ENCODE measurements around the gene ANKLE1. TPM values are rescaled to one million over a fixed set of nuclear protein-coding genes. Genes with fewer than 3 reads are reported as not detected.
A peak's percentile ranks its signal among the peaks of the same experiment; 100 is the strongest.

ANKLE1 gene
- total RNA-seq, 2 experiments from 2014 or later: 9.2 to 17.2 TPM

DNA sequence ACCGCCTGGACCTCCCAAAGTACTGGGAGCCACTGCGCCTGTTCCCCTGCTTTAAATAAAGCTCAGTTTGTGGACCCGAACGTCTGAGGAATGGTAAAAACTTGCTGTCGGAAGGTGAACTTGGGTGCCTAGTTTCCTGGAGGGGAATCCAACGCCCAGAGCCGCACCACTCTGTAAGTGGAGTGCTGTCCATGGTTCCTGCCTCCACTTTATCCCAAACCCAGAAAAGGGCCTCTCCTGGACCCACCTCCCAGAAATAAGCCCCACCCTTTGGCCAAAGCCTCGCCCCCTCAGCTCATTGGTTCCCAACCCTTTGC, 50.6 kb downstream of the ANKLE1 start:
- CTCF ChIA-PET: interaction anchor here (0.8 to 3.6 kb wide), 2 partner anchors 25 to 31 kb away, joined by 4 to 44 read pairs; partner anchors contain the start of genes DDA1 and MRPL34
- ATAC-seq (no peak), DNase-seq (no peak)
- peaks cover 31% of the 10 kb centered on the region for H3K4me1 Mint-ChIP-seq
- H3K36me3 Mint-ChIP-seq: peaks cover 8% of the 10 kb centered on the region
- peaks cover 20% of the 10 kb centered on the region for H3K27me3 Mint-ChIP-seq
- H3K9me3 Mint-ChIP-seq (ENCODE audit: low read depth): no peaks in the 10 kb centered on the region
- no peak overlapping the region for H3K4me3 Mint-ChIP-seq
- no peak overlapping the region for H3K27ac Mint-ChIP-seq

- DNase-seq: peak; percentile 72
- H3K27me3 Mint-ChIP-seq: peaks cover 16% of the 10 kb centered on the region
- CTCF ChIA-PET: interaction anchor here (0.7 to 3.6 kb wide), 12 partner anchors 12 to 163 kb away, joined by 3 to 44 read pairs (median 4); partner anchors contain the start of genes DDA1, MRPL34 and MVB12A
- H3K36me3 Mint-ChIP-seq: peaks cover 8% of the 10 kb centered on the region
- H3K4me1 Mint-ChIP-seq: peaks cover 33% of the 10 kb centered on the region
- ATAC-seq: no peak
- H3K9me3 Mint-ChIP-seq (ENCODE audit: low read depth): no peaks in the 10 kb centered on the region
- H3K4me3 Mint-ChIP-seq: peak overlapping the region; percentile 28
- H3K27ac Mint-ChIP-seq: peak overlapping the region; percentile 21
Measured at GRCh38 chr19:17332677-17333581, 51.2 kb downstream of the ANKLE1 start.

- DNase-seq: peak; percentile 93
- Mint-ChIP-seq H3K4me1 (peaks cover 41% of the 10 kb centered on the region), H3K4me3 (peak overlapping the region; percentile 86), H3K27me3 (peaks cover 16% of the 10 kb centered on the region), H3K36me3 (peaks cover 8% of the 10 kb centered on the region), H3K9me3 (ENCODE audit: low read depth) (no peaks in the 10 kb centered on the region), H3K27ac (peak overlapping the region; percentile 89)
- ATAC-seq: peak; percentile 35
- CTCF ChIA-PET: interaction anchor here (0.7 to 3.6 kb wide), 15 partner anchors 12 to 162 kb away, joined by 3 to 44 read pairs (median 4); partner anchors contain the start of genes DDA1, MRPL34 and MVB12A
Measured at GRCh38 chr19:17333611-17334413, 52.1 kb downstream of the ANKLE1 start.

DNA sequence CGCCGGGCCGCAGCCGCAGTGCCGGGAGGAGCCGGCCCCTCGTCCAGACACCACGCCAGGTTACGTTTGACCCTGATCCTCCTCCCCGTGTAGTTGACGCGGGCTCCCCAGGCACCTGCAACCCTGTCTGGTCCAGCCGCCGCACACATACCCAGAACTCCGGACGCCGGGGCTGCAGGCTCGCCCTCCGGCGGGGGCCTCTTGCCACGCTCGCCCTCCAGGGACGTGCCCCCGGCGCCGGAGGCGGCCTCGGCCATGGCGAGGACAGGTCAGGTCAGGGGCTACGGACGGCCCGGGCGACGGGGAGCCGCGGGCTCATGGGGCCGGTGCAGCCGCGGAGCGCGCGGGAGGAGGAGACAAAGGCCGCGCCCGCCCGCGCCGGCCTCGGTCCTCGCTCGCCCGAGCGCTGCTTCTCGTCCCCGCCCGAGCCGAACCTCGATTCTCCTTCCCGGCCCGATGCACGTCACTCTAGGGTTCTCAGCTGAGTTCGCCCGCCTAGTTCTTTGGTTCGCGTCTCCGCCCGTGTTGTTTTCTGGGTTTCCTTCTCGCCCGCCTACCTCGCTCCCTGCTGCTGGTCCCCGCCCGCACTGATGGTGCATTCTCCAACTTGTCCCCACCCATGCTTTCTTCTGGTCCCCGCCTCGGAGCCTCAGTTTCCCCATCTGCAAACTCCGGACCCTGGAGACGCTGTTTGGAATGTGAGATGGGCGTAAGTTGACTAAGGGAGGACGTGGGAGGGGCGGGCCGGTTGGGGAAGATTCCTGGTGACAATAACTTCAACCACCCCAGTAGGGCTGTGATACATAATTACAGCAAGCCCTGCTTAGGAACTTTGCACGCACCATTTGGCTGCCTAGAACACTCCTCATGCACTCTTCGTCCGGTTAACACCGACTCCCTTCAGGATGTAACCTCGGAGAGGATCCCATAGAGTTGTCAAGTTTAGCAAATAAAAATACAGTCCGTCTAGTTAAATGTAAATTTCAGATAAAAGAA, 53.0 kb downstream of the ANKLE1 start, which contains the start of gene ANO8:
Gene ANO8 (minus strand): TSS at position 442 of the 996 bp plus-strand sequence. CDS start 185 bp downstream, at position 257.
- Mint-ChIP-seq H3K36me3 (peaks cover 8% of the 10 kb centered on the region), H3K4me3 (peak within 1 kb of the TSS; percentile 86), H3K27me3 (peaks cover 11% of the 10 kb centered on the region), H3K9me3 (ENCODE audit: low read depth) (no peaks in the 10 kb centered on the region), H3K4me1 (peaks cover 42% of the 10 kb centered on the region), H3K27ac (peak within 1 kb of the TSS; percentile 89)
- ATAC-seq (peak; percentile 62), DNase-seq (peak; percentile 98)
- CTCF ChIA-PET: interaction anchor here (0.8 to 3.6 kb wide), 19 partner anchors 11 to 151 kb away, joined by 3 to 44 read pairs (median 5); partner anchors contain the start of genes BABAM1, BST2, DDA1 and MRPL34

DNA sequence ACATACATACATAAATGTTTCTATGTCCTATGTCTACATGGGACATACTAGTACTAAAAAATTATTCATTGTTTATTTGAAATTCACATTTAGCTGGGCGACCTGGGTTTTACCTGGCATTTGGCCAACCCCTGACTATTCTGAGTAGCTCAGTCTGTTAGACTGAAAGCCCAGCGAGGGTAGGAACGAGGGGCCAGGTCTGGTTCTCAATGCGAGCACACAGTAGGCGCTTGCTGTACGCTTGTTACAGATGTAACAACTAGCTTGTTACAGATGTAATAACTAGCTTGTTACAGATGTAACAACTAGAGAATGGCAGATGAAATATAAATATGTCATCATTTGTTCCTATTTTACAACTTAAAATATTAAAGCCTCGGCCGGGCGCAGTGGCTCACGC, 53.9 kb downstream of the ANKLE1 start:
- no peaks in the 10 kb centered on the region for H3K9me3 Mint-ChIP-seq (ENCODE audit: low read depth)
- DNase-seq (no peak), ATAC-seq (no peak)
- H3K36me3 Mint-ChIP-seq: peaks cover 8% of the 10 kb centered on the region
- peaks cover 42% of the 10 kb centered on the region for H3K4me1 Mint-ChIP-seq
- H3K27me3 Mint-ChIP-seq: peaks cover 4% of the 10 kb centered on the region
- H3K4me3 Mint-ChIP-seq: no peak overlapping the region
- CTCF ChIA-PET: interaction anchor here (0.8 to 2.8 kb wide), 14 partner anchors 9 to 160 kb away, joined by 3 to 16 read pairs (median 4); partner anchors contain the start of genes ABHD8, BABAM1, BST2 and DDA1
- H3K27ac Mint-ChIP-seq: no peak overlapping the region

Other genes with a start within 250 kb of the ANKLE1 start
- 10 to 100 TPM; 62.1 to 73.0 TPM for gene HAUS8, start 206.4 kb upstream of the ANKLE1 start, total RNA-seq
- 100 to 1,000 TPM; 280 to 356 TPM for gene MYO9B, start 206.1 kb upstream of the ANKLE1 start, total RNA-seq
- gene USE1, start 66.5 kb upstream of the ANKLE1 start, total RNA-seq: 10 to 100 TPM; 22.1 to 23.6 TPM
- gene OCEL1, start 55.7 kb upstream of the ANKLE1 start, total RNA-seq: 10 to 100 TPM; 23.3 to 27.4 TPM
- 1 to 10 TPM; 2.7 to 4.7 TPM for gene NR2F6, start 36.0 kb upstream of the ANKLE1 start, total RNA-seq
- not detected for gene USHBP1, start 17.2 kb upstream of the ANKLE1 start, total RNA-seq
- 100 to 1,000 TPM; 113 to 117 TPM for gene BABAM1, start 14.5 kb upstream of the ANKLE1 start, total RNA-seq
- 10 to 100 TPM; 10.1 to 10.7 TPM for gene ABHD8, start 21.5 kb downstream of the ANKLE1 start, total RNA-seq
- 100 to 1,000 TPM in 1 of 2 experiments, 10 to 100 TPM in 1; 94.7 to 115 TPM for gene MRPL34, start 24.0 kb downstream of the ANKLE1 start, total RNA-seq
- gene DDA1, start 27.7 kb downstream of the ANKLE1 start, total RNA-seq: 10 to 100 TPM; 47.7 to 58.9 TPM
- gene ANO8, start 53.0 kb downstream of the ANKLE1 start, total RNA-seq: 10 to 100 TPM; 11.0 to 18.7 TPM
- 10 to 100 TPM; 40.4 to 44.4 TPM for gene GTPBP3, start 55.7 kb downstream of the ANKLE1 start, total RNA-seq
- not detected for gene PLVAP, start 95.4 kb downstream of the ANKLE1 start, total RNA-seq
- 1 to 10 TPM; 4.3 to 5.9 TPM for gene CCDC194, start 112.3 kb downstream of the ANKLE1 start, total RNA-seq
- 100 to 1,000 TPM; 298 to 361 TPM for gene BST2, start 123.7 kb downstream of the ANKLE1 start, total RNA-seq
- 10 to 100 TPM; 40.4 to 51.1 TPM for gene MVB12A, start 138.1 kb downstream of the ANKLE1 start, total RNA-seq
- gene TMEM221, start 166.8 kb downstream of the ANKLE1 start, total RNA-seq: not detected
- gene NXNL1, start 179.0 kb downstream of the ANKLE1 start, total RNA-seq: not detected
- 1 to 10 TPM; 1.5 to 2.1 TPM for gene SLC27A1, start 188.6 kb downstream of the ANKLE1 start, total RNA-seq
- gene PGLS, start 229.7 kb downstream of the ANKLE1 start, total RNA-seq: 10 to 100 TPM; 59.3 to 65.4 TPM